Right ventricle myocardium inferior (tissue), 1 donor: Measurements from ENCODE around the gene HELZ. TPM values are rescaled to one million over a fixed set of nuclear protein-coding genes. Genes with fewer than 3 reads are reported as not detected.
"Not testable (repeated sequence)": the region's sequence is repeated elsewhere in the genome, so short reads cannot be mapped to it uniquely, and the experiment has no call there.

ENCODE experiments used
- ATAC-seq: fragments of 200-7000 bp; cut with Tn5 transposase; one replicate; pipeline ENCODE4 v1.9.1; 2020; ENCODE audit warnings: mild to moderate bottlenecking, moderate library complexity
- DNase-seq: peaks from one replicate; pipeline ENCODE4 v3.0.0; 2021; ENCODE audit errors: missing footprints
- intact Hi-C: fragments of 100-400 bp; cut with DNase I; formaldehyde crosslinking; loops from one replicate; pipeline ENCODE4 v1.11.0; 2022
- total RNA-seq: library from RNA; stranded (reverse); fragmentation: NEBNext Ultra II Directional; extraction: Animal tissue kit (Norgen Biotek cat#: 25700); gene quantifications from one replicate; pipeline ENCODE4 v1.2.1, GENCODE V29; 2021
- donor health status: DM: no; HTN: yes; CAD: no; lungs with severe emphysema.

The HELZ gene
- total RNA-seq, 1 donor from 2014 or later = 31.4 TPM

GRCh38 chr17:67161573-67161972, 83.4 kb downstream of the HELZ start:
- intact Hi-C loops = no loop called here
- ATAC-seq (no peak), DNase-seq (no peak)

DNA sequence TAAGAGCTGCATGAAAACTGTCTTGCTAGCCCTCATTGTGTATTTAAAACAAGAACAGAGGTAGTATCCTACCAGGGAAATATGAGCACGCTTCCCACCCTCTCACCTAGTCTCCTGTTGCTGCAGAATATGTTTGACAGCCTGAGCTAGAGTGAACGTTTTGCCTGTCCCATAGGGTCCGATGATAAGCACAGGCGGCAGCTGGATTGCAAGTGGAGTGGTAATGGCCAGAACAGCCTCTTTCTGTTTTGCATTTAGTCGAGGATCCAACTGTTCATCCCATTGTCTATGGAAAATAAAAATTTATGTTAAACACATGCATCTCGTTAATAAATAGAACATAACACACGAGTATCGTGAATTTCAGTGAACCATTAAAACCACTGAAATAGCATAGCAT, 84.2 kb downstream of the HELZ start:
- ATAC-seq (no peak), DNase-seq (no peak)
- intact Hi-C loops = no loop called here

DNA sequence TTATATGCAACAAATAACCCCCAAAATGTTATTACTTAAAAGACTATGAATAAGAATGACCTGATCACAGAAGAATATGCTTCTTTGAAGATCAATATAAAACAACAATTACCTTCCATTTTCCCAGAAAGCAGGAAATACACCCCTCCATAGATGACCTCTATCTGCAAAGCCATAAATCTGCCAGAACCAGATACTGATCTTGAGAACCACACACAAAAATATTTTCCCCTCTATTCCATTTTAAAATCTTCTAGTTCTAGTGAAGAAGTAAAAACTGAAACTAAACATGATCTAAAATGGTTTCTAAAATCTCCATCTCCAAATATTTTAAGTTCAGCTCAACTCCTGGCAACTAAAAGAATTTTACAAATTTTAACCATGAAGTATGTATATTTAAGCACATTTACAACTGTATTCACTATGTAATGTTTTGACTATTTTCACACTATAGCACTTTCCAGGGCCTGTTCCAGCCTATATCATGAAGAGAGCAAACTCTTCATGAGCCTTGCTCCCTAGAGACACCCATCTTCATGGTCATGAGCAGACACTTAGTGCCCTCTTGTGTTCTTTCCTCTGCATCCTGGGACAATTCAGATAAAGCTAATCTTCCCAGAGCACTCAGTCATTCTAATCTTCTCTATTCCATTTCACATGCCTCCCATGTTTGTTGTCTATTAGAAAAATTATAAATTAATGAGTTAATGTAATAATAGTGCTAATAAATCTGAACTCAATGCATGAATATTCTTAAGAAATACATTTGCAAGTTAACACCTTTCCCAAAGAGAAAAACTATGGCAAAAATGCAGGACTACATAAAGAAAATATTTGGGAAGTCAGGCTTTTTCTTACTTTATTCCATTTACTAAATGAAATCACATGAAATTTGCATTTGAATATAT, 87.0 kb downstream of the HELZ start:
- DNase-seq = no peak
- ATAC-seq = no peak
- intact Hi-C loops = no loop called here

DNA sequence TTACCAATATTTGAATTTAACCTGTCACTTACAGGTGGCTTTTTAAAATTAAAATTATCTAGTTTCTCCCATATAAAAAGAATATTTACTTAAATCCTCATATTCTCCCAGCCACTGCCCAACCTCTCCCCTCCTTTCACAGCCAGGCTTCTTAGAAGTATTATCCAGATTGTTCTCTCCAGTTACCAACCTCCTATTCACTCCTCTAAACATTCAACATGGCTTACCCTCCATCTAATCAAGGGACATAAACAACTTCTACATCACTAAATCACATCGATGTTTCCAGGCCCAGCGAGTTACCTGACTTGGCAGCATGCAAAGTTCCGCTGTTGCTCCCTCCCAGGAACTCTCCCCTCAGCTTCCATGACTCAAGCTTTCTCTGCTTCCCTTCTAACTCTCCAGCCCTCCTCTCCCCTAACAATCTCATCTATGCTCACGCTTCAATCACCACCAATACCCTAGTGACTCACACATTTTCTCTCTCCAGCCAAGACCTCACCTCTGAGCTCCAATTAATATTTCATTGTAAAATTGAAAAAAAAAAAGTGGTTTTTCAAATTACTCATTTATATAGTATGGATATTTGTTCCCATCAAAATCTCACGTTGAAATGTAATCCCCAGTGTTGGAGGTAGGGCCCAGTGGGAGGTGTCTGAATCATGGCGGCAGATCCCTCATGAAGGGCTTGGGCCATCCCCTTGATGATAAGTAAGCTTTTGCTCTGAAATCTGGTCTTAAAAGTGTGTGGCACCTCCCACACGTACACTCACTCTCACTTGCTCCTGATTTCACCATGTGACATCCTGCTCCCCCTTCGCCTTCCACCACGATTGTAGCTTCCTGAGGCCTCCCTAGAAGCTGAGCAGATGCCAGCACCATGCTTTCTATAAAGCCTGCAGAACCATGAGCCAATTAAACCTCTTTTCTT, 88.5 kb downstream of the HELZ start:
- DNase-seq (no peak), ATAC-seq (no peak)
- intact Hi-C loops = no loop called here

GRCh38 chr17:67152824-67153223, 92.2 kb downstream of the HELZ start:
- DNase-seq = no peak
- no peak for ATAC-seq
- intact Hi-C loops = no loop called here

- intact Hi-C loops = no loop called here
- no peak for DNase-seq
- no peak for ATAC-seq
These were observed 93.3 kb downstream of the HELZ start for GRCh38 chr17:67151717-67152116.

DNA sequence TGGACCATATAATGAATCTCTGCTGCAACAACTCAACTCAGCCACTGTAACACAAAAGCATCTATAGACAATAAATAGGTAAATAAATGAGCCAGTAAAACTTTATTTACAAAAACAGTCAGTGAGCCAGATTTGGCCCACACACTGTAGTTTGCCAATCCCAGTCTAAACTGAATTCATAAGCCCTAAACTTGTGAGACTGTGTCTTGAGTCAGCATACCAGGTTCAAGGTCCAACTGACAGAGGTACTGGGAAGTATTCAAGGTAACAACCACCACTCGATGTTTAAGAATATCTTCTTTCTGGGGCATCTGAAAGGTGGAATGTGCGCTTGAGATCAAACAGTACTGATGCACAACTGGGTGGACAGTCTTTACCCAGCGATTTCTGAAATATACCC, 94.2 kb downstream of the HELZ start:
- ATAC-seq (no peak), DNase-seq (no peak)
- intact Hi-C loops = no loop called here

GRCh38 chr17:67148352-67148751, 96.6 kb downstream of the HELZ start:
- intact Hi-C loops = no loop called here
- DNase-seq (no peak), ATAC-seq (no peak)

DNA sequence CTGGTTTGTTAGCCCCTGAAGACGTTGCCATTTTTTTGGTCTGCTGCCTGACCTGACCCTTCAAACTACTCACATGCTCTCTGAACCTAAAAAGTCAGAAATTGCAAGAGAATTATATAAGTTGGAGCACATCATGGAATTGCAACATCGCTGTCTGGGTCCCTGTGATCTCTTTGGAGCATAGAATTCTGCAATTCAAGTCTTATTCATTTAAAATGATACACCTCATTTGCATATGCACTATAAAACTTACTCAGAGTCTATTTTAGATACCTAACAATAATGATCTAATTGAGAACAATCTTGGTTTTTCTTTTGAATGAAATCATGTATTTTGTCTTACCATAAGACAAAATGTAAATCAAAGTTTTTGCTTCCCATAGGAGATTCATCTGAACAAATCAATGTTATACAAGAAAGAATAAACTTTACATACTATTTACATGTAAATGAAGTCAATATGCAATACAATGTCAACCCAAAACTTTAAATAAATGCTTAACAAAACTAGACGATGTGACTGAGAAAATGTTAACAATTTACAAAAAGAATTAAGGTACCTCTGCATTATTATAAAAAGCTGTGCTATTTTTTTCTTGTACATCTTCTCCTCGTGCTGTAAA, 99.7 kb downstream of the HELZ start:
- ATAC-seq (no peak), DNase-seq (no peak)
- intact Hi-C loops = no loop called here

GRCh38 chr17:67143318-67143717, 101.7 kb downstream of the HELZ start:
- ATAC-seq (no peak), DNase-seq (no peak)
- intact Hi-C loops = no loop called here

DNA sequence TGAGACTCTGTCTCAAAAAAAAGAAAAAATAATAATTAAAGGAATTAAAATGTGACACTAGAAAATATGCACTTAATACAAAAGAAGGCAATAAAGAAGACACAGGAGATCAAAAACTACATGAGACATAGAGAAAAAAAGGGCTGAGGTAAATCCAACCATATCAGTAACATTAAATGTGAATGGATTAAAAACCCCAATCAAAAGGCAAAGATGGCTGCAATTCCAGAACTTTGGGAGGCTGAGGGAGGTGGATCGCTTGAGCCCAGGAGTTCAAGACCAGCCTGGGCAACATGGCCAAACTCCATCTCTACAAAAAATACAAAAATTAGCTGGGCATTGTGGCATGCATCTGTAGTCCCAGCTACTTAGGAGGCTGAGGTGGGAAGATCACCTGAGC, 103.0 kb downstream of the HELZ start:
- DNase-seq, ATAC-seq, intact Hi-C loops: not testable (repeated sequence)

GRCh38 chr17:67139784-67140665, 105.0 kb downstream of the HELZ start:
- no peak for ATAC-seq
- intact Hi-C loops = no loop called here
- no peak for DNase-seq

DNA sequence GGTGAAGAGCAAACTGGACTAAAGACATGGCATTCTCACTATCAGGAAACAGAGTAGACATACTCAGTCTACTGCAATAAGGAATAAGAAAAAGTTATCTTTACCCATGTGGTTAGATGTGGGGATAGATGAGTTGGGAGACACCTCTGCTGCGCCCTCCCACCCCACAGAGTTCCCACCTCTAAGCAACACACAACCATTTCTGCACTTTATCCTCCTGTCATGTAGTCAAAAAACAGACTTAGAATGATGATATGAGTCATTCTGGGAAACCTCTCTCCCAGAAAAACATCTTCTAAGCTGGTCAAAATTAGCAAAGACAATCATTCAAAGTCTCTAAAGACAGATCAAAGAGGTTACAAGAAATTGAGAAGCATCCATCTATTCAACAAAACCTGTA, 105.7 kb downstream of the HELZ start:
- intact Hi-C loops = no loop called here
- no peak for ATAC-seq
- DNase-seq = no peak

DNA sequence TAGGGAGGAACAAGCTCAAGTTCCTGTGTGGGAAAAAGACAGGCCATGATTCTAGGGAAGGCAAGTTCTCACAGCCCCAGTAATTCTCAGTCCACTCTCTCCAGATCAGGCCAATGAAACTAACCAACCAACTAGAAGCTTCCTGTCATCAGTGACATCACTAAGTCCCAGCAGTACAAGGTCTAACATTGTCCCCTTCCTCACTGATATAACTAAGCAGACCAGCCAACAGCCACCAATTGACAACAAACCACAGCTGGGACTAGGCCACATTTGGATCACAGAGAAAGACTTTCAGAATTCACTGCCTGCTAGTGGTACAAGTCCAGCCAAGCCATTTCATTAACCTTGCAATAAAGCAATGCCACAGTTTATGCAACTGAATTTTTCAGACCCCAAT, 106.6 kb downstream of the HELZ start:
- no peak for ATAC-seq
- no peak for DNase-seq
- intact Hi-C loops = no loop called here

GRCh38 chr17:67137860-67138259, 107.1 kb downstream of the HELZ start:
- no peak for ATAC-seq
- no peak for DNase-seq
- intact Hi-C loops = no loop called here

DNA sequence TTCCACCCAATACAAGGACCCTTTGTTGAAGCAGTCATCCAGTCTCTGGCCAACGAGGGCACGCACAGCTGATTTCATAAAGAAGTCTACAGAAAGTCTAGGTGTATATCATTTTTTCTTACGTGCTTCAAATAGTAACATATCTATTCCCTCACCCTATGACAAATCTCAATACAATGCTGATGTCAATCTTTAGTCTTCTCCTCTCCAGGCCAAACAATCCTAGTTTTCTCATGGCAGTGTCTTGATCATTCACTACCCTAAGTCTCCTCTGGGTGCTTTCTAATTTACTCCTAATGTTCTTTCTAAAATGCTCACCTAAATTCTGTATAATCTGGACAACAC, 108.0 kb downstream of the HELZ start:
- no peak for DNase-seq
- intact Hi-C loops = no loop called here
- ATAC-seq = no peak

- no peak for ATAC-seq
- intact Hi-C loops = no loop called here
These were observed 108.6 kb downstream of the HELZ start for GRCh38 chr17:67136191-67137025.

DNA sequence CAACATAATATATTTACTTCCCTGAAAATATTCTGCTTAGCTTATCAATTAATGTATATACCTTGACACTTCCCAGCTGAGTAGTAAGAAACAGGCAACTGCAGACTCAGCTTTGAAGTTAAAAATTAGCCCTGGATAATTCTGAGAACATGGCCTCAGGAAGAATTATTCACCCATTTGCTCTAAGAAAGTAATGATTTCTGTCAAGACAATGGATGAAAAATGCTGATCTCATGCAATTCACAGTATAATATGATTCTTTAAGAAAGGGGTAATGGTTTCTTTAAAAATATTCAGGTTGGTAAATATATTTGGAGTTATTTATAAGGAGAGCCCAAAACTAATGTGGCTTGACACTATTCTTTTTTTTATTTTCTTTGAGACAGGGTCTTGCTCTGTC, 111.8 kb downstream of the HELZ start:
- no peak for ATAC-seq
- intact Hi-C loops = no loop called here
- DNase-seq = no peak

More at GRCh38 chr17:67136191-67137025, 108.6 kb downstream of the HELZ start:
- DNase-seq = no peak
